CD4-positive, alpha-beta memory T cell (primary cell): ENCODE measurements around the gene USP51. TPM values are rescaled to one million over a fixed set of nuclear protein-coding genes. Genes with fewer than 3 reads are reported as not detected.
"Not testable (repeated sequence)": the region's sequence is repeated elsewhere in the genome, so short reads cannot be mapped to it uniquely, and the experiment has no call there.

ENCODE experiments used
- CTCF ChIA-PET: fragments of 350-600 bp; sonication (Branson Sonifier 250); formaldehyde crosslinking; loops from one replicate; lab custom pipeline; 2021; ENCODE audit warnings: inconsistent platforms; ENCODE audit not compliant: partially characterized antibody; lab: Charles Lee
- POLR2A ChIA-PET: fragments of 350-600 bp; sonication (Branson Sonifier 250); formaldehyde crosslinking; loops from one replicate; lab custom pipeline; 2021; ENCODE audit not compliant: partially characterized antibody; lab: Charles Lee
- DNase-seq, 5 donors: peaks; one replicate each; pipeline versions ENCODE4 v3.0.0 to v3.0.0-alpha.2; 2020 to 2022; ENCODE audit warnings: mixed read lengths in 1 of 5
- H3K27ac ChIP-seq: one replicate; pipeline ENCODE4 v1.7.0; 2013; ENCODE audit warnings: low read depth, low read length
- H3K27me3 ChIP-seq: 2 replicates; pipeline ENCODE4 v1.7.0; 2013; ENCODE audit warnings: mild to moderate bottlenecking, low read length, moderate library complexity; ENCODE audit not compliant: insufficient read depth
- H3K36me3 ChIP-seq: 2 replicates; pipeline ENCODE4 v1.7.0; 2013; ENCODE audit warnings: mild to moderate bottlenecking, low read length, moderate library complexity; ENCODE audit not compliant: insufficient read depth
- H3K4me1 ChIP-seq: 2 replicates; pipeline ENCODE4 v1.7.0; 2013; ENCODE audit warnings: mild to moderate bottlenecking, low read length, moderate library complexity; ENCODE audit not compliant: insufficient read depth
- H3K4me3 ChIP-seq, 2 donors: one replicate each; pipeline ENCODE4 v1.7.0; 2013; ENCODE audit warnings: low read length in 2 of 2, mild to moderate bottlenecking in 1 of 2
- H3K9me3 ChIP-seq, 2 donors: one replicate each; pipeline ENCODE4 v1.7.0; 2013; ENCODE audit warnings: low read length in 2 of 2, control low read depth in 1 of 2; ENCODE audit not compliant: control insufficient read depth in 1 of 2
- H3K27ac Mint-ChIP-seq, 7 donors: one replicate each; pipeline ENCODE4 v1.8.0; 2020 to 2021; ENCODE audit warnings: mixed read lengths in 7 of 7, mild to moderate bottlenecking in 6 of 7, inconsistent platforms in 3 of 7, moderate library complexity in 3 of 7
- H3K27me3 Mint-ChIP-seq, 2 donors: one replicate each; pipeline ENCODE4 v1.8.0; 2020 to 2021; ENCODE audit warnings: mixed read lengths in 2 of 2
- H3K36me3 Mint-ChIP-seq, 2 donors: one replicate each; pipeline ENCODE4 v1.8.0; 2020 to 2021; ENCODE audit warnings: mixed read lengths in 2 of 2, inconsistent platforms in 1 of 2, mild to moderate bottlenecking in 1 of 2
- H3K4me1 Mint-ChIP-seq, 4 donors: one replicate each; pipeline ENCODE4 v1.8.0; 2020 to 2021; ENCODE audit warnings: mixed read lengths in 4 of 4, mild to moderate bottlenecking in 1 of 4
- H3K4me3 Mint-ChIP-seq, 8 donors: one replicate each; pipeline ENCODE4 v1.8.0; 2020 to 2021; ENCODE audit warnings: mixed read lengths in 8 of 8, mild to moderate bottlenecking in 7 of 8, moderate library complexity in 6 of 8, inconsistent platforms in 3 of 8
- H3K9me3 Mint-ChIP-seq, 8 donors: one replicate each; pipeline ENCODE4 v1.8.0; 2020 to 2021; ENCODE audit warnings: mixed read lengths in 8 of 8, mild to moderate bottlenecking in 5 of 8, inconsistent platforms in 3 of 8, moderate library complexity in 1 of 8
- intact Hi-C: fragments of 100-400 bp; cut with micrococcal nuclease; formaldehyde crosslinking; loops from one replicate; pipeline ENCODE4 v1.15.1; 2023
- polyA plus RNA-seq, 2 donors: library from polyadenylated mRNA; unstranded; fragments of 300-500 nt; fragmentation: Illumina TruSeq; gene quantifications; one replicate each; pipeline ENCODE4 v1.2.3, GENCODE V29; 2021
- total RNA-seq, 2 experiments: library from RNA; stranded (reverse); gene quantifications; one replicate each; pipeline ENCODE4 v1.2.3, GENCODE V29; 2021

Gene USP51
- total RNA-seq (1 to 10 TPM; 2.7 to 3.0 TPM), polyA plus RNA-seq (under 1 TPM in 1 of 2 donors, not detected in 1; 0.11 TPM)

GRCh38 chrX:55489314-55490009 lies at the start of gene USP51:
Gene USP51, minus strand, starts transcription at chrX:55489848. Its CDS starts 909 bp downstream, at chrX:55488939.
- no peaks in the 10 kb centered on the region for H3K27me3 Mint-ChIP-seq
- Histone ChIP-seq H3K4me3 (peak within 1 kb of the TSS; percentile 52 to 86), H3K9me3 (no peaks in the 10 kb centered on the region), H3K27ac (peak within 1 kb of the TSS; percentile 83), H3K27me3 (no peaks in the 10 kb centered on the region), H3K36me3 (no peaks in the 10 kb centered on the region), H3K4me1 (peaks cover 10% of the 10 kb centered on the region)
- intact Hi-C loops, result no loop called here
- H3K9me3 Mint-ChIP-seq, result peaks cover 0 to 2% (median 0%) of the 10 kb centered on the region in 8 donors
- H3K36me3 Mint-ChIP-seq, result peaks cover 0 to 5% of the 10 kb centered on the region in 2 donors
- peak within 1 kb of the TSS; percentile 93 to 97 (median 94) for H3K4me3 Mint-ChIP-seq
- ChIA-PET POLR2A (interaction anchor here (0.6 to 3.3 kb wide), 13 partner anchors 37 to 1445 kb away, joined by 3 to 50 read pairs (median 4); partner anchors contain the start of genes APEX2, KLF8, MAGEH1 and NBDY), CTCF (interaction anchor here (0.8 to 2.5 kb wide), 9 partner anchors 37 to 1274 kb away, joined by 3 to 16 read pairs (median 3); partner anchors contain the start of genes MAGEH1 and RRAGB)
- DNase-seq, result peak in 1 of 5 donors; percentile 34
- peaks cover 4 to 18% (median 12%) of the 10 kb centered on the region in 4 donors for H3K4me1 Mint-ChIP-seq
- peak within 1 kb of the TSS; percentile 93 to 98 (median 95) for H3K27ac Mint-ChIP-seq

- Mint-ChIP-seq H3K9me3 (no peaks in the 10 kb centered on the region), H3K4me3 (no peak overlapping the region), H3K4me1 (no peaks in the 10 kb centered on the region), H3K27ac (no peak overlapping the region), H3K36me3 (no peaks in the 10 kb centered on the region), H3K27me3 (peaks cover 5% of the 10 kb centered on the region in 2 donors)
- Histone ChIP-seq H3K4me1 (no peaks in the 10 kb centered on the region), H3K27me3 (no peaks in the 10 kb centered on the region), H3K9me3 (no peaks in the 10 kb centered on the region), H3K4me3 (no peak overlapping the region), H3K36me3 (no peaks in the 10 kb centered on the region), H3K27ac (no peak overlapping the region)
- CTCF ChIA-PET, result no interaction called here
- intact Hi-C loops, result no loop called here
- POLR2A ChIA-PET, result no interaction called here
- no peak for DNase-seq
Observed at GRCh38 chrX:55524487-55524886, 34.8 kb upstream of the USP51 start.

GRCh38 chrX:55523356-55523755 lies 33.7 kb upstream of the USP51 start:
- H3K9me3 Mint-ChIP-seq, result no peaks in the 10 kb centered on the region
- no peak overlapping the region for H3K27ac Mint-ChIP-seq
- no peak overlapping the region for H3K27ac ChIP-seq
- peaks cover 5% of the 10 kb centered on the region in 2 donors for H3K27me3 Mint-ChIP-seq
- H3K4me1 Mint-ChIP-seq, result no peaks in the 10 kb centered on the region
- no peak overlapping the region for H3K4me3 ChIP-seq
- H3K36me3 ChIP-seq, result no peaks in the 10 kb centered on the region
- intact Hi-C loops, result no loop called here
- H3K36me3 Mint-ChIP-seq, result no peaks in the 10 kb centered on the region
- POLR2A ChIA-PET, result no interaction called here
- CTCF ChIA-PET, result no interaction called here
- DNase-seq, result no peak
- H3K4me1 ChIP-seq, result no peaks in the 10 kb centered on the region
- H3K9me3 ChIP-seq, result no peaks in the 10 kb centered on the region
- no peaks in the 10 kb centered on the region for H3K27me3 ChIP-seq
- H3K4me3 Mint-ChIP-seq, result no peak overlapping the region

- Histone ChIP-seq H3K27ac (no peak overlapping the region), H3K27me3 (no peaks in the 10 kb centered on the region), H3K4me1 (no peaks in the 10 kb centered on the region), H3K9me3 (no peaks in the 10 kb centered on the region), H3K4me3 (no peak overlapping the region), H3K36me3 (no peaks in the 10 kb centered on the region)
- POLR2A ChIA-PET, result no interaction called here
- peaks cover 5% of the 10 kb centered on the region in 2 donors for H3K27me3 Mint-ChIP-seq
- intact Hi-C loops, result no loop called here
- CTCF ChIA-PET, result no interaction called here
- no peak for DNase-seq
- H3K36me3 Mint-ChIP-seq, result no peaks in the 10 kb centered on the region
- no peak overlapping the region for H3K27ac Mint-ChIP-seq
- no peaks in the 10 kb centered on the region for H3K4me1 Mint-ChIP-seq
- no peaks in the 10 kb centered on the region for H3K9me3 Mint-ChIP-seq
- H3K4me3 Mint-ChIP-seq, result no peak overlapping the region
Observed at GRCh38 chrX:55522596-55523276, 33.1 kb upstream of the USP51 start.

- H3K9me3 Mint-ChIP-seq, result no peaks in the 10 kb centered on the region
- no peak overlapping the region for H3K27ac ChIP-seq
- H3K4me3 Mint-ChIP-seq, result no peak overlapping the region
- POLR2A ChIA-PET, result no interaction called here
- H3K27ac Mint-ChIP-seq, result no peak overlapping the region
- no peak overlapping the region for H3K4me3 ChIP-seq
- CTCF ChIA-PET, result no interaction called here
- H3K4me1 ChIP-seq, result no peaks in the 10 kb centered on the region
- intact Hi-C loops, result no loop called here
- DNase-seq, result no peak
- H3K27me3 Mint-ChIP-seq, result peaks cover 5% of the 10 kb centered on the region in 2 donors
- H3K4me1 Mint-ChIP-seq, result no peaks in the 10 kb centered on the region
- no peaks in the 10 kb centered on the region for H3K27me3 ChIP-seq
- H3K36me3 ChIP-seq, result no peaks in the 10 kb centered on the region
- H3K36me3 Mint-ChIP-seq, result no peaks in the 10 kb centered on the region
- H3K9me3 ChIP-seq, result no peaks in the 10 kb centered on the region
Observed at GRCh38 chrX:55521687-55522086, 32.0 kb upstream of the USP51 start.

- H3K36me3 Mint-ChIP-seq, H3K27me3 ChIP-seq, POLR2A ChIA-PET, CTCF ChIA-PET, intact Hi-C loops, H3K27ac Mint-ChIP-seq, H3K4me3 ChIP-seq, H3K27me3 Mint-ChIP-seq, DNase-seq, H3K4me1 Mint-ChIP-seq, H3K9me3 Mint-ChIP-seq, H3K9me3 ChIP-seq, H3K4me3 Mint-ChIP-seq, H3K4me1 ChIP-seq, H3K36me3 ChIP-seq, H3K27ac ChIP-seq: not testable (repeated sequence)
Observed at GRCh38 chrX:55516794-55517481, 27.3 kb upstream of the USP51 start.

- H3K4me1 Mint-ChIP-seq, H3K27ac Mint-ChIP-seq, H3K36me3 Mint-ChIP-seq, H3K4me3 ChIP-seq, H3K4me1 ChIP-seq, H3K27ac ChIP-seq, H3K9me3 ChIP-seq, POLR2A ChIA-PET, H3K36me3 ChIP-seq, DNase-seq, H3K27me3 Mint-ChIP-seq, H3K9me3 Mint-ChIP-seq, CTCF ChIA-PET, intact Hi-C loops, H3K4me3 Mint-ChIP-seq, H3K27me3 ChIP-seq: not testable (repeated sequence)
Observed at GRCh38 chrX:55513045-55513737, 23.5 kb upstream of the USP51 start.
